Vagina (tissue), 2 donors: ENCODE measurements around the gene ACADVL.

Experiments
- CTCF ChIP-seq, 3 experiments: fragments of 450-650 bp in 2 of 3; fragments of 200-600 bp in 1 of 3; sonication (generic) in 1 of 3; IDR thresholded peaks; one replicate each; pipeline ENCODE4 v1.5.1; 2017 to 2019; ENCODE audit warnings: antibody characterized with exemption in 3 of 3, mild to moderate bottlenecking in 2 of 3, moderate library complexity in 2 of 3
- POLR2AphosphoS5 ChIP-seq, 2 donors: sonication (generic); formaldehyde crosslinking; IDR thresholded peaks; one replicate each; pipeline ENCODE4 v1.9.0; 2017; ENCODE audit warnings: antibody characterized with exemption in 2 of 2, mild to moderate bottlenecking in 2 of 2, low read depth in 1 of 2; ENCODE audit not compliant: insufficient read depth in 1 of 2

- no peak for TF ChIP-seq CTCF (IDR thresholded peaks at IDR 0.05)
- TF ChIP-seq POLR2AphosphoS5 (IDR thresholded peaks at IDR 0.05; ENCODE audit: insufficient read depth in 1 of 2, low read depth in 1 of 2): no peak
Observed at GRCh38 chr17:7249214-7249613, 29.5 kb downstream of the ACADVL start.
